HG02852 (cell line): ENCODE measurements around the gene UBAC1.
"Not testable (repeated sequence)": the region's sequence is repeated elsewhere in the genome, so short reads cannot be mapped to it uniquely, and the experiment has no call there.

Experiments
- ATAC-seq: cut with Tn5 transposase; IDR thresholded peaks from one replicate; pipeline ENCODE4 v1.9.1; 2021; ENCODE audit warnings: mild to moderate bottlenecking, moderate library complexity; ENCODE audit not compliant: unreplicated experiment

The UBAC1 gene

GRCh38 chr9:135960411-135961276 is 529 bp downstream of the UBAC1 start:
- peak; percentile 28 for ATAC-seq

- ATAC-seq = no peak
Measured at GRCh38 chr9:135959814-135960213, 1.4 kb downstream of the UBAC1 start.

- ATAC-seq = no peak
Measured at GRCh38 chr9:135958485-135958884, 2.7 kb downstream of the UBAC1 start.

- no peak for ATAC-seq
Measured at GRCh38 chr9:135957431-135957830, 3.7 kb downstream of the UBAC1 start.

- no peak for ATAC-seq
Measured at GRCh38 chr9:135956802-135957174, 4.4 kb downstream of the UBAC1 start.

GRCh38 chr9:135955934-135956801 is 5.0 kb downstream of the UBAC1 start:
- no peak for ATAC-seq

GRCh38 chr9:135952664-135953206 is 8.4 kb downstream of the UBAC1 start:
- no peak for ATAC-seq

GRCh38 chr9:135951889-135952663 is 9.1 kb downstream of the UBAC1 start:
- ATAC-seq = no peak

GRCh38 chr9:135951310-135951709 is 9.9 kb downstream of the UBAC1 start:
- not testable (repeated sequence) for ATAC-seq

GRCh38 chr9:135950841-135951240 is 10.3 kb downstream of the UBAC1 start:
- ATAC-seq = not testable (repeated sequence)

GRCh38 chr9:135950135-135950682 is 11.0 kb downstream of the UBAC1 start:
- no peak for ATAC-seq

- ATAC-seq = no peak
Measured at GRCh38 chr9:135949501-135950134, 11.6 kb downstream of the UBAC1 start.

- ATAC-seq = no peak
Measured at GRCh38 chr9:135948968-135949367, 12.2 kb downstream of the UBAC1 start.

GRCh38 chr9:135948446-135948845 is 12.7 kb downstream of the UBAC1 start:
- ATAC-seq = no peak

GRCh38 chr9:135947582-135947981 is 13.6 kb downstream of the UBAC1 start:
- no peak for ATAC-seq

GRCh38 chr9:135947105-135947504 is 14.1 kb downstream of the UBAC1 start:
- not testable (repeated sequence) for ATAC-seq

- ATAC-seq = no peak
Measured at GRCh38 chr9:135946392-135946994, 14.7 kb downstream of the UBAC1 start.

GRCh38 chr9:135945969-135946368 is 15.2 kb downstream of the UBAC1 start:
- ATAC-seq = no peak

GRCh38 chr9:135944444-135945252 is 16.5 kb downstream of the UBAC1 start:
- ATAC-seq = no peak
